Measurements from ENCODE around the gene SNRNP70.

GRCh38 chr19:49065905-49066512, 19.2 kb upstream of the SNRNP70 start:
- TF ChIP-seq, protein P1, sequence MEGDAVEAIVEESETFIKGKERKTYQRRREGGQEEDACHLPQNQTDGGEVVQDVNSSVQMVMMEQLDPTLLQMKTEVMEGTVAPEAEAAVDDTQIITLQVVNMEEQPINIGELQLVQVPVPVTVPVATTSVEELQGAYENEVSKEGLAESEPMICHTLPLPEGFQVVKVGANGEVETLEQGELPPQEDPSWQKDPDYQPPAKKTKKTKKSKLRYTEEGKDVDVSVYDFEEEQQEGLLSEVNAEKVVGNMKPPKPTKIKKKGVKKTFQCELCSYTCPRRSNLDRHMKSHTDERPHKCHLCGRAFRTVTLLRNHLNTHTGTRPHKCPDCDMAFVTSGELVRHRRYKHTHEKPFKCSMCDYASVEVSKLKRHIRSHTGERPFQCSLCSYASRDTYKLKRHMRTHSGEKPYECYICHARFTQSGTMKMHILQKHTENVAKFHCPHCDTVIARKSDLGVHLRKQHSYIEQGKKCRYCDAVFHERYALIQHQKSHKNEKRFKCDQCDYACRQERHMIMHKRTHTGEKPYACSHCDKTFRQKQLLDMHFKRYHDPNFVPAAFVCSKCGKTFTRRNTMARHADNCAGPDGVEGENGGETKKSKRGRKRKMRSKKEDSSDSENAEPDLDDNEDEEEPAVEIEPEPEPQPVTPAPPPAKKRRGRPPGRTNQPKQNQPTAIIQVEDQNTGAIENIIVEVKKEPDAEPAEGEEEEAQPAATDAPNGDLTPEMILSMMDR (IDR thresholded peaks at IDR 0.05; ENCODE audit: low read depth, low read length, poor library complexity, severe bottlenecking) = no peak
- TF ChIP-seq EZH2phosphoT487 (IDR thresholded peaks at IDR 0.05; ENCODE audit: borderline replicate concordance, low read length) = no peak
